KOPT-K1 (cell line): ENCODE data around the gene BSPH1.
"Not testable (repeated sequence)": the region's sequence is repeated elsewhere in the genome, so short reads cannot be mapped to it uniquely, and the experiment has no call there.

Experiments
- H3K27ac ChIP-seq: fragments of 200-600 bp; sonication (generic); 2 replicates; pipeline ENCODE4 v1.5.1; 2016; ENCODE audit warnings: antibody characterized with exemption, mild to moderate bottlenecking, low read depth, low read length; ENCODE audit not compliant: poor library complexity, severe bottlenecking
- H3K36me3 ChIP-seq: fragments of 200-600 bp; sonication (generic); 2 replicates; pipeline ENCODE4 v1.5.1; 2017; ENCODE audit warnings: antibody characterized with exemption, mild to moderate bottlenecking, low read length, moderate library complexity; ENCODE audit not compliant: insufficient read depth
- H3K9me3 ChIP-seq: fragments of 200-600 bp; sonication (generic); 2 replicates; pipeline ENCODE4 v1.5.1; 2017; ENCODE audit warnings: antibody characterized with exemption, low read length, mild to moderate bottlenecking; ENCODE audit not compliant: insufficient read depth, poor library complexity, severe bottlenecking

Gene BSPH1

GRCh38 chr19:47991191-47991808 lies 670 bp downstream of the BSPH1 start:
- Histone ChIP-seq H3K36me3 (no peaks in the 10 kb centered on the region), H3K27ac (no peak overlapping the region), H3K9me3 (no peaks in the 10 kb centered on the region)

DNA sequence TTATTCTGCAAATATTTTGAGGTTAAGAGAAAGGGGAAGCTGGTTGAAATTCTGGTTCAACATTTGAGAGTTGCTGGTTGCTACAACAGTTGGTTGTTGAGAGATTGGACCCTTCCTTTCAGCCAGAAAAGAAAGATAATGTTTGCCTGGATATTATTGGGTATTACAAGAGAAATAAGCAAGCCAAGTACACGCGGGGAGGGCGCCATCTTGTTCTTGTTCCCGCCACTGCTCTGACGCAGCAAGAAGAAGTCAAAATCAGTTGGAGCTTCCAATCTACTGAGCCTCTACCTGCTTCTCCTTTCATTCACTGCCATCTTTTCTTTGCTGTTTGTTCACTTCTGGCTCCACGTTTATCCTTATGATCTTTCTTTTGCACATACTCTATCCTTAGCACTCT lies 18.4 kb downstream of the BSPH1 start:
- Histone ChIP-seq H3K27ac (no peak overlapping the region), H3K36me3 (no peaks in the 10 kb centered on the region), H3K9me3 (no peaks in the 10 kb centered on the region)

- H3K36me3 ChIP-seq, H3K9me3 ChIP-seq, H3K27ac ChIP-seq: not testable (repeated sequence)
Measured at GRCh38 chr19:47955936-47956335, 36.0 kb downstream of the BSPH1 start.

- not testable (repeated sequence) for H3K27ac ChIP-seq, H3K9me3 ChIP-seq, H3K36me3 ChIP-seq
Measured at GRCh38 chr19:47952132-47952531, 39.8 kb downstream of the BSPH1 start.

- not testable (repeated sequence) for H3K27ac ChIP-seq, H3K9me3 ChIP-seq
Measured at GRCh38 chr19:47949852-47950521, 42.0 kb downstream of the BSPH1 start.

DNA sequence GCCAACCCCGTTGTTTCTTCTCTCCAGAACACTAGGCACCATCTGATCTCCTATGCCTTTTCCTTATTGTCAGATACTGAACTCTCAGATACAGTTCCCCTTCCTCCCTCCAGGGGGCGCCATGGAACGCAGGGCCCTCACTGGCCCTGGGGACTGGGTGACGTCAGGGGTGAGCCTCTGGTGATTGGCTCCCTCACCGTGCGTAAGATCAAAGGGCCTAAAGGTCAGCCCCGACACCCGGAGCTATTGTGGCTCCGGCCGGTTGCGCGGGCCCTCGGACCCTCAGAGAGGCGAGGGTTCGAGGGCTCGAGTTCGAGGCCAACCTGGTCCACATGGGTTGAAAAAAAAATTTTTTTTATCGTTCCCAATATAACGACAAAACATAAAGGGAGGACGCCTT lies 63.4 kb downstream of the BSPH1 start:
- not testable (repeated sequence) for H3K36me3 ChIP-seq, H3K9me3 ChIP-seq, H3K27ac ChIP-seq

More at GRCh38 chr19:47949852-47950521, 42.0 kb downstream of the BSPH1 start:
- H3K36me3 ChIP-seq = not testable (repeated sequence)

- not testable (repeated sequence) for H3K9me3 ChIP-seq, H3K36me3 ChIP-seq, H3K27ac ChIP-seq
Measured at GRCh38 chr19:47920107-47920506, 71.9 kb downstream of the BSPH1 start.
